DND-41 (cell line): ENCODE data around the gene ATAD3B.

Source experiments
- EZH2 ChIP-seq: IDR thresholded peaks from 3 replicates; pipeline ENCODE4 v1.6.1; 2012; ENCODE audit warnings: borderline replicate concordance, low read depth, mild to moderate bottlenecking, moderate library complexity, low read length, inconsistent platforms; ENCODE audit not compliant: severe bottlenecking
- TF ChIP-seq, protein P1 (sequence below): IDR thresholded peaks from 2 replicates; pipeline ENCODE4 v1.5.1; 2012; ENCODE audit warnings: borderline replicate concordance, low read length, moderate library complexity, mild to moderate bottlenecking; ENCODE audit not compliant: poor library complexity, severe bottlenecking; ENCODE audit errors: extremely low read depth

DNA sequence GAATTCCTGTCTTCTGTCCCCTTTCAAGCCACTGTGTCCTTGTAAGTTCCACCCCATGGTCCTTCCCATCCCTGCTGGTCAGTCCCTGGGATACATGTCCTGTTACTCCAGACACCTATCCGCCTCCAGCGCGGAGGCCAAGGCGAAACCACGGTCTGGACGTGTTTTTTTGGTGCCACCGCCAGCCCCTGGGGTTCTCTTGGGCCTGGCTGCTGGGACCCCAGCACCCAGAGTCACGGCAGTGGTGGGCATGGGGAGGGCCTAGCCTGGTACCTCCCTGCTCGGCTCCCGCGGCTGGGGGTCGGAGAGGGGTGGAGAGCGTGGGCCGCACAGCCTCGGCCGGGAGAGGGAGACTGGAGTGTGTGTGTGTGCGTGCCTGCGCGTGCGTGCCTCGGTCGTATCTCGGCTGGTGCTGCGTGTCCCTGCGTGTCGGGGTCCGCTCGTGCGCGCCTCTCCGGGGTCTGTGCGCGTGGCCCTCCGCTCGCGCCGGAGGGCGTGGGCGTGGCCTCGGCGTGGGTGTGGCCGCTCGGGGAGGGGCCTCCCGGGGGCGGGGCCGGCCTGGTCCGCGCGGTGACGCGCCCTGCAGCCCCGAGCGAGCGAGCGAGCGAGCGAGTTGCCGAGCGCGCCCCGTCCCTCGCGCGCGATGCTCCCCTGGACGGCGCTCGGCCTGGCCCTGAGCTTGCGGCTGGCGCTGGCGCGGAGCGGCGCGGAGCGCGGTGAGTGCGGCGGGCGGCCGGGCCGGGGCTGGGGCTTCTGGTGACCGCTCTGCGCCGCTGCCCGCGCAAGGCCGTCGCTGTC lies 36.3 kb upstream of the ATAD3B start, which contains the start of gene VWA1:
- TF ChIP-seq, protein P1, sequence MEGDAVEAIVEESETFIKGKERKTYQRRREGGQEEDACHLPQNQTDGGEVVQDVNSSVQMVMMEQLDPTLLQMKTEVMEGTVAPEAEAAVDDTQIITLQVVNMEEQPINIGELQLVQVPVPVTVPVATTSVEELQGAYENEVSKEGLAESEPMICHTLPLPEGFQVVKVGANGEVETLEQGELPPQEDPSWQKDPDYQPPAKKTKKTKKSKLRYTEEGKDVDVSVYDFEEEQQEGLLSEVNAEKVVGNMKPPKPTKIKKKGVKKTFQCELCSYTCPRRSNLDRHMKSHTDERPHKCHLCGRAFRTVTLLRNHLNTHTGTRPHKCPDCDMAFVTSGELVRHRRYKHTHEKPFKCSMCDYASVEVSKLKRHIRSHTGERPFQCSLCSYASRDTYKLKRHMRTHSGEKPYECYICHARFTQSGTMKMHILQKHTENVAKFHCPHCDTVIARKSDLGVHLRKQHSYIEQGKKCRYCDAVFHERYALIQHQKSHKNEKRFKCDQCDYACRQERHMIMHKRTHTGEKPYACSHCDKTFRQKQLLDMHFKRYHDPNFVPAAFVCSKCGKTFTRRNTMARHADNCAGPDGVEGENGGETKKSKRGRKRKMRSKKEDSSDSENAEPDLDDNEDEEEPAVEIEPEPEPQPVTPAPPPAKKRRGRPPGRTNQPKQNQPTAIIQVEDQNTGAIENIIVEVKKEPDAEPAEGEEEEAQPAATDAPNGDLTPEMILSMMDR, result no peak
- TF ChIP-seq EZH2, result no peak
